Astrocyte of the spinal cord (primary cell): ENCODE data around the gene CENPP.
A peak's percentile ranks its signal among the peaks of the same experiment; 100 is the strongest.

Experiments used
- DNase-seq: peaks from one replicate; pipeline ENCODE4 v3.0.0; 2011; ENCODE audit warnings: low read depth, low spot score
- H3K4me3 ChIP-seq: 2 replicates; pipeline ENCODE4 v1.5.1; 2011; ENCODE audit warnings: low read depth, mild to moderate bottlenecking, low read length, moderate library complexity
- CTCF ChIP-seq: IDR thresholded peaks from 2 replicates; pipeline ENCODE4 v1.5.1; 2012; ENCODE audit warnings: low read depth, mild to moderate bottlenecking, low read length, inconsistent platforms
- in situ Hi-C: cut with HindIII; loops from 2 replicates; pipeline ENCODE4 v1.10.0; 2017; ENCODE audit warnings: low sequenced_read_pairs

The CENPP gene

GRCh38 chr9:92493749-92494387 is 168.1 kb downstream of the CENPP start:
- no peak for DNase-seq
- TF ChIP-seq CTCF, result no peak
- H3K4me3 ChIP-seq, result no peak overlapping the region
- in situ Hi-C loops, result no loop called here

DNA sequence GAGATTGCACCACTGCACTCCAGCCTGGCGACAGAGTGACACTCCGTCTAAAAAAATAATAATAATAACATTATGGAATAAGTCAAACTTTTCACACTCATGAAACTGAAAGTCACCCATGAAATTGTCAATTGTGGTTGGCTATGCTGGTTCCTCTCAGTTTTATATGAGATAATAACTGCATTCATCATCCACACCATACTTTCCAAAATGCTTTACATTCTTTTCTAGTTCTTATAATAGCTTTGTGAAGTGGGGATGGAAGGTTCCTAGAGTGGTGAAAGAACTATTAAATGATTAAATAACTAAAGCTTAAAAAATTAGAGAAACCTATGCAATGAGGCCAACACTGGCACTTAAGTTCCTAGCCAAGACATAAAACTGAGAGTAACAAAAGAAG is 169.1 kb downstream of the CENPP start:
- in situ Hi-C loops, result no loop called here
- TF ChIP-seq CTCF, result no peak
- H3K4me3 ChIP-seq, result no peak overlapping the region
- DNase-seq, result no peak

GRCh38 chr9:92496396-92497176 is 170.8 kb downstream of the CENPP start:
- DNase-seq, result peak; percentile 54
- in situ Hi-C loops, result no loop called here
- no peak for TF ChIP-seq CTCF
- H3K4me3 ChIP-seq, result no peak overlapping the region

- TF ChIP-seq CTCF, result no peak
- in situ Hi-C loops, result no loop called here
- no peak for DNase-seq
- H3K4me3 ChIP-seq, result no peak overlapping the region
Measured at GRCh38 chr9:92499701-92500100, 173.9 kb downstream of the CENPP start.

DNA sequence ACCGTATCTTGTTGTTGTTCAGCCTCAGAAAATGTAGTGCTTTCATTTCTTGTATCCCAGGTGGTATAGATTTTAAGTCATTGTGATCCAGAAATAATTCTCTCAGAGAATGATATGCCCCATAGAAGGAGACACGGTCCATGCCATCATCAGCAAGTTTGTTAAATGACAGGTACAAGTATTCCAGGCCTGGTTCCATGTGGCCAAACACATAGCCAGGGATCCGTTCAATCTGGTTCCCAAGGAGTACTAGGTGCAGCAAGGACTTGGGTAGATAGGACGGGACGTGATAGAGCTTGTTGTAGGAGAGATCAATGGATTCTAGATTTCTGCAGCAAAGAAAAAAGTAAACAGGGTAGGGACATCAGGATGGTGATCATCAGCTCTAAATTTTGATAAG is 175.0 kb downstream of the CENPP start:
- DNase-seq, result no peak
- no peak overlapping the region for H3K4me3 ChIP-seq
- in situ Hi-C loops, result no loop called here
- no peak for TF ChIP-seq CTCF

GRCh38 chr9:92501671-92502393 is 176.1 kb downstream of the CENPP start:
- DNase-seq, result no peak
- H3K4me3 ChIP-seq, result no peak overlapping the region
- peak; percentile 44 for TF ChIP-seq CTCF
- in situ Hi-C loops, result no loop called here
